ENCODE measurements around the gene PPP1R7. TPM values are rescaled to one million over a fixed set of nuclear protein-coding genes. Genes with fewer than 3 reads are reported as not detected.

Gene PPP1R7
- total RNA-seq, 1 experiment from 2014 or later: 43.9 TPM

GRCh38 chr2:241158546-241158900 lies 8.3 kb downstream of the PPP1R7 start:
- no TSS peak for BruUV-seq (replicated peaks)
- intact Hi-C loops (cut with micrococcal nuclease): no loop called here
- H3K4me1 Mint-ChIP-seq (ENCODE audit: insufficient read depth, unreplicated experiment): peaks cover under 1% of the 10 kb centered on the region
- no peak for DNase-seq (ENCODE audit: unreplicated experiment)
- no peak overlapping the region for H3K27ac Mint-ChIP-seq (ENCODE audit: low read depth, unreplicated experiment)
- H3K36me3 Mint-ChIP-seq (ENCODE audit: insufficient read depth, unreplicated experiment): peaks cover 44% of the 10 kb centered on the region
- no peak overlapping the region for H3K4me3 Mint-ChIP-seq (ENCODE audit: unreplicated experiment)
- H3K27me3 Mint-ChIP-seq (ENCODE audit: insufficient read depth, unreplicated experiment): no peaks in the 10 kb centered on the region
- POLR2A ChIA-PET: no interaction called here
- no peak for TF ChIP-seq CTCF (IDR thresholded peaks at IDR 0.05; ENCODE audit: unreplicated experiment)
- no peaks in the 10 kb centered on the region for H3K9me3 Mint-ChIP-seq (ENCODE audit: unreplicated experiment)
- CTCF ChIA-PET: interaction anchor here (0.6 kb wide), 1 partner anchor 69 kb away, joined by 3 read pairs; no protein-coding TSS in a partner anchor

GRCh38 chr2:241159116-241159515 lies 8.8 kb downstream of the PPP1R7 start:
- Mint-ChIP-seq H3K9me3 (ENCODE audit: unreplicated experiment) (no peaks in the 10 kb centered on the region), H3K36me3 (ENCODE audit: insufficient read depth, unreplicated experiment) (peaks cover 48% of the 10 kb centered on the region), H3K4me1 (ENCODE audit: insufficient read depth, unreplicated experiment) (no peaks in the 10 kb centered on the region), H3K27me3 (ENCODE audit: insufficient read depth, unreplicated experiment) (no peaks in the 10 kb centered on the region), H3K27ac (ENCODE audit: low read depth, unreplicated experiment) (no peak overlapping the region), H3K4me3 (ENCODE audit: unreplicated experiment) (no peak overlapping the region)
- TF ChIP-seq CTCF (IDR thresholded peaks at IDR 0.05; ENCODE audit: unreplicated experiment): no peak
- intact Hi-C loops (cut with micrococcal nuclease): no loop called here
- CTCF ChIA-PET: no interaction called here
- no peak for DNase-seq (ENCODE audit: unreplicated experiment)
- no TSS peak for BruUV-seq (replicated peaks)
- POLR2A ChIA-PET: interaction anchor here (0.6 kb wide), 1 partner anchor 116 kb away, joined by 4 read pairs; no protein-coding TSS in a partner anchor

- no peaks in the 10 kb centered on the region for H3K4me1 Mint-ChIP-seq (ENCODE audit: insufficient read depth, unreplicated experiment)
- no peaks in the 10 kb centered on the region for H3K9me3 Mint-ChIP-seq (ENCODE audit: unreplicated experiment)
- DNase-seq (ENCODE audit: unreplicated experiment): no peak
- intact Hi-C loops (cut with micrococcal nuclease): no loop called here
- no peak overlapping the region for H3K27ac Mint-ChIP-seq (ENCODE audit: low read depth, unreplicated experiment)
- no peak for TF ChIP-seq CTCF (IDR thresholded peaks at IDR 0.05; ENCODE audit: unreplicated experiment)
- no peaks in the 10 kb centered on the region for H3K27me3 Mint-ChIP-seq (ENCODE audit: insufficient read depth, unreplicated experiment)
- ChIA-PET CTCF (no interaction called here), POLR2A (no interaction called here)
- H3K36me3 Mint-ChIP-seq (ENCODE audit: insufficient read depth, unreplicated experiment): peaks cover 46% of the 10 kb centered on the region
- H3K4me3 Mint-ChIP-seq (ENCODE audit: unreplicated experiment): no peak overlapping the region
- BruUV-seq (replicated peaks): no TSS peak
Observed at GRCh38 chr2:241160318-241160717, 10.1 kb downstream of the PPP1R7 start.

GRCh38 chr2:241161646-241162281 lies 11.5 kb downstream of the PPP1R7 start:
- H3K9me3 Mint-ChIP-seq (ENCODE audit: unreplicated experiment): no peaks in the 10 kb centered on the region
- TF ChIP-seq CTCF (IDR thresholded peaks at IDR 0.05; ENCODE audit: unreplicated experiment): no peak
- H3K4me1 Mint-ChIP-seq (ENCODE audit: insufficient read depth, unreplicated experiment): no peaks in the 10 kb centered on the region
- no peak overlapping the region for H3K27ac Mint-ChIP-seq (ENCODE audit: low read depth, unreplicated experiment)
- POLR2A ChIA-PET: no interaction called here
- no TSS peak for BruUV-seq (replicated peaks)
- H3K4me3 Mint-ChIP-seq (ENCODE audit: unreplicated experiment): no peak overlapping the region
- H3K27me3 Mint-ChIP-seq (ENCODE audit: insufficient read depth, unreplicated experiment): no peaks in the 10 kb centered on the region
- peaks cover 52% of the 10 kb centered on the region for H3K36me3 Mint-ChIP-seq (ENCODE audit: insufficient read depth, unreplicated experiment)
- DNase-seq (ENCODE audit: unreplicated experiment): no peak
- CTCF ChIA-PET: no interaction called here
- intact Hi-C loops (cut with micrococcal nuclease): no loop called here
